Fibroblast of villous mesenchyme (primary cell): ENCODE measurements around the gene STAC2. TPM values are rescaled to one million over a fixed set of nuclear protein-coding genes. Genes with fewer than 3 reads are reported as not detected.

Experiments
- DNase-seq: peaks from one replicate; pipeline ENCODE4 v3.0.0-alpha.2; 2010; ENCODE audit warnings: low read depth
- H3K4me3 ChIP-seq: 2 replicates; pipeline ENCODE4 v1.5.1; 2011; ENCODE audit warnings: low read depth, mild to moderate bottlenecking, low read length
- total RNA-seq: library from RNA; depleted of rRNA; stranded (reverse); fragments of >200 nt; gene quantifications from 2 replicates; pipeline ENCODE4 v1.2.3, GENCODE V29; 2012
- TF ChIP-seq, protein P1 (sequence below): IDR thresholded peaks from 2 replicates; pipeline ENCODE4 v1.5.1; 2012; ENCODE audit warnings: low read depth, mild to moderate bottlenecking, low read length; ENCODE audit not compliant: insufficient read depth

Gene STAC2
- total RNA-seq, 1 donor = not detected

DNA sequence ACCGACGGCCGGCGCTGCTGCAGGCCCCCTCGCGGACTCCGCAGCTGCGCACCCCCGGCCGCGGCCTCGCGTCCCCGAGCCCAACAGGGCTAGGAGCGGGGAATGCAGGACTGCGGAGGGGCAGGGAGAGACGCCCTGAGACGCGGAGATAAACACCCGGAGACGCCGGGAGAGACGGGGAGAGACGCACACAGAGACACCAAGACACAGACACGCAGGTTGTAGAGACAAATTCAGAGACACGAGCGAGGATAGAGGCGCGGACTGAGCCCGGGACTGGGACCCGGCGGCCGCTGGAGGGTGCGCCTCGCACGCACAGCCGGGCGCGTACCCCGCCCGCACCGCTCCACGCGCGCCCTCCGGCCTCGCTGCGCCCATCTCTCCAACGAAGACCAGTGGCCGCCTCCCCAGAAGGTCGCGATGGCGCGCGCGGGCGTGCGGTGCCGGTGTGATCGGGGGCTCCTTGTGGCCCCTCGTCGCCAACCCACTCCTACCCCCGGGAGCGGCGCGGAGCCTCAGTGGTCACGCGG lies 902 bp downstream of the STAC2 start:
- no peak overlapping the region for H3K4me3 ChIP-seq
- no peak for DNase-seq
- TF ChIP-seq, protein P1, sequence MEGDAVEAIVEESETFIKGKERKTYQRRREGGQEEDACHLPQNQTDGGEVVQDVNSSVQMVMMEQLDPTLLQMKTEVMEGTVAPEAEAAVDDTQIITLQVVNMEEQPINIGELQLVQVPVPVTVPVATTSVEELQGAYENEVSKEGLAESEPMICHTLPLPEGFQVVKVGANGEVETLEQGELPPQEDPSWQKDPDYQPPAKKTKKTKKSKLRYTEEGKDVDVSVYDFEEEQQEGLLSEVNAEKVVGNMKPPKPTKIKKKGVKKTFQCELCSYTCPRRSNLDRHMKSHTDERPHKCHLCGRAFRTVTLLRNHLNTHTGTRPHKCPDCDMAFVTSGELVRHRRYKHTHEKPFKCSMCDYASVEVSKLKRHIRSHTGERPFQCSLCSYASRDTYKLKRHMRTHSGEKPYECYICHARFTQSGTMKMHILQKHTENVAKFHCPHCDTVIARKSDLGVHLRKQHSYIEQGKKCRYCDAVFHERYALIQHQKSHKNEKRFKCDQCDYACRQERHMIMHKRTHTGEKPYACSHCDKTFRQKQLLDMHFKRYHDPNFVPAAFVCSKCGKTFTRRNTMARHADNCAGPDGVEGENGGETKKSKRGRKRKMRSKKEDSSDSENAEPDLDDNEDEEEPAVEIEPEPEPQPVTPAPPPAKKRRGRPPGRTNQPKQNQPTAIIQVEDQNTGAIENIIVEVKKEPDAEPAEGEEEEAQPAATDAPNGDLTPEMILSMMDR = no peak

DNA sequence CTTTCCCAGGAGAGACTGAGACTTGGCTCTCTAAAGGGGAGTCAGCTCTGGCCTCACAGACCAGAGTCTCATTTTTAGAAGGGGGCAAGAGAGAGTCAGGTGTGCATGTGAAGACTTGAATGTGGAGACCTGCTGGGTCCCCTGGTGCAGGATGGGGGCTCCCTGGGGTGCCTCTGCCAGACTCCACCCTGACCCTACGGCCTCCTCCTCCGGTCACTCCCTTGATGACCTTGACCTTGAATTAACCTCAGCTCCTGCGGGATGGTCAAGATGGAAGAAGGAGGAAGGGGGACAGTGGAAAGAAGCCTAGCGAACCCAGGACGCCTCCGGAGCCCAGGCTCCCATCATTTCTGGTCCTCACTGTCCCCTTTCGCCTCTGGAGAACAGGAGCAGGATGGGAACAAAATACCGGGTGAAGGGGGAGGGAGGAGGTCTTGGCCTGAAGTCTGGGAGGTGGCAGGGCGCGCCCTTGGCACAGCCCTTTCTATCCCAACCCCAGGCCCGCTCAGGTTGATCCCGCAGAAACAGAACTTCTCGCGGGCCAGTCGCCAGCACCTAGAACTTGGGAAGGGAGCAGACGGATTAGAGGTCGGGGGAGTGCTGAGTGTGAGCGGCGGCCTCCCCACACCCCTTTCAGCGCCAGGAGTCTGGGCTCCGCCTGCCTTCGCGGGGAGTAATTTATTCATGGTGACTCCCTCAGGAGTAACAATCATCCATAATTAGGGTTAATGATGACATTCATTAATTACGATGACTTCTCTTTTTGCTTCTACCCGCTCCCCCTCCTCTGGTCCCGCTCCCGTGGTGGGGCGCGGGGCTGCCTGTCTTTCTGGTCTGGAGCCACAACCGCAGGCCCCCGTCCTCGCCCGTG lies 1.6 kb downstream of the STAC2 start:
- TF ChIP-seq, protein P1 = no peak
- no peak overlapping the region for H3K4me3 ChIP-seq
- DNase-seq = no peak

DNA sequence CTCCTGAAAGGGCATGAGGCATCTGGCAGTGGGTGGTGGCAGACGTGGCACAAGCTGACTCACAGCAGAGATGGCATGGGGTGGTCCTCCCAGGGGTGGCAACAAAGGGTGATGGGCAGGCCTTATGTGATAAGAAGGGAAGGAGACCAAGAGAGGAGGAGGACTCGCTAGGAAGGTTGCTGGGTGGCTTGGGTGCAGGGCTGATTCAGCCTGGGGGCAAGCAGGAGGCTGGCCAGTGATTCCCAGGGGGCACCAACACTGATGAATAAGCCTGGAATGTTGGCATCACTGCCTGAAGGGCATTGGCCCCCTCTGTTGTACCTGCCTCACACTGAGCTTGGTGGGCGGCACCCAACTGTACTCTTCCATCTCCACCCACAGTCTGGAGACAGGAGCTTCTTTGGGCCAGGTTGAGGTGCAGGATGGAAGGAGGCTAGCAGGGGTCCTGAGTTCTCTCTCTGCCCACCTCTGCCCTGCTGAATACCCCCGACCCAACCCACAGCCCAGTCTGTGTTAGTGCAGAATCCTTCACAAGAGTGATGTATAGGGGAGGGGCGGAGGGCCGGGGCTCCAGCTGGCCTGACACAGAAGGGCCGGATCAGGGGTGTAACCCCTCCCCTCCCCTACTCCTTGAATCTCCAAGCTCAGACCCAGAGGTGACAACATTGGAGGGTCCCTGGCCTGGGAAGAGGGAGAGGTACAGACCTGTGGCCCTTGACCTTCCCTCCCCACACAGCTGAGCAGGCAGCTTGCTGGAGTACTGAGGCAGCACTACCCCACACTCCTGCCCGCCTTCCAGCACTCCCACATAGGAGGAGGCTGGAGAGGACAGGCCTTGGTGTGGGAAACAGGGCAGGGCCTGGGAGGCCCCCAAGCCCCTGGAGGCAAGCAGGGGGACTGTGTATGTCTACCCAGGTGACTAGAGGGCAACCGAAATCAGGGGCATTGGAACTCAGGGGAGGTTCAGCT lies 2.6 kb downstream of the STAC2 start:
- TF ChIP-seq, protein P1 = no peak
- DNase-seq = no peak

GRCh38 chr17:39222151-39222550 lies 3.6 kb downstream of the STAC2 start:
- TF ChIP-seq, protein P1 = no peak
- DNase-seq = no peak
- H3K4me3 ChIP-seq = no peak overlapping the region

More for the DNA sequence above, 2.6 kb downstream of the STAC2 start:
- H3K4me3 ChIP-seq = no peak overlapping the region

- no peak for DNase-seq
- H3K4me3 ChIP-seq = no peak overlapping the region
- TF ChIP-seq, protein P1 = no peak
Observed at GRCh38 chr17:39221572-39221971, 4.2 kb downstream of the STAC2 start.

DNA sequence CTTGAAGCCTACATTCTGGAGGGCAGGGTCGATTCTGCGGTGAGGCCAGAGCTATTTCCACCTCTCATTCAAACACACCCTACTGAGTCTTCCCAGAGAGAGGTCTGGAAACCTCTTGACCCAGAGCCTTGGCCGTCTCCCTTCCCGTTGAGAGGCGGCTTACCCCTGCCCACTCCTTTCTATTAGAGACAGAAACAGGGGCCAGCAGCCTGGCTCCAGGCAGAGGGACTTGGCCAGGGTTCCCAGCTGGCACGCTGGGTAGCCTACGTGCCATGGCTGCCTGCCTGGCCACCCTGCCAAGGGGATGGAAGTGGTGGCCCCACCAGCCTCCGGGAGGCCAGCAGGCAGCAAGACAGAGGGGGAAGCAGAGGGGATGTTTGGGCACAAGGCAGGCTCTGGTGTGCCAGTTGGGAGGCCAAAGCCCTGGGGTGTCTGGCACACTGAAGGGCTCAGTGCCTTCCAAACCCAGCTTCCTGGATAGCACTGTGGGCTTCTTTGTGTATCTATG lies 6.0 kb downstream of the STAC2 start:
- DNase-seq = no peak
- H3K4me3 ChIP-seq = no peak overlapping the region
- TF ChIP-seq, protein P1 = no peak
